GM21526 (cell line): ENCODE measurements around the gene ZBTB7C.

Source experiments
- ATAC-seq: cut with Tn5 transposase; IDR thresholded peaks from one replicate; pipeline ENCODE4 v1.9.1; 2021; ENCODE audit warnings: moderate library complexity; ENCODE audit not compliant: unreplicated experiment, low FRiP score

ZBTB7C gene

GRCh38 chr18:48154828-48155227, 254.4 kb downstream of the ZBTB7C start:
- no peak for ATAC-seq

GRCh38 chr18:48153613-48154481, 255.3 kb downstream of the ZBTB7C start:
- ATAC-seq, result no peak

- ATAC-seq, result no peak
Measured at GRCh38 chr18:48152549-48152948, 256.6 kb downstream of the ZBTB7C start.

- ATAC-seq, result no peak
Measured at GRCh38 chr18:48151421-48152065, 257.6 kb downstream of the ZBTB7C start.

DNA sequence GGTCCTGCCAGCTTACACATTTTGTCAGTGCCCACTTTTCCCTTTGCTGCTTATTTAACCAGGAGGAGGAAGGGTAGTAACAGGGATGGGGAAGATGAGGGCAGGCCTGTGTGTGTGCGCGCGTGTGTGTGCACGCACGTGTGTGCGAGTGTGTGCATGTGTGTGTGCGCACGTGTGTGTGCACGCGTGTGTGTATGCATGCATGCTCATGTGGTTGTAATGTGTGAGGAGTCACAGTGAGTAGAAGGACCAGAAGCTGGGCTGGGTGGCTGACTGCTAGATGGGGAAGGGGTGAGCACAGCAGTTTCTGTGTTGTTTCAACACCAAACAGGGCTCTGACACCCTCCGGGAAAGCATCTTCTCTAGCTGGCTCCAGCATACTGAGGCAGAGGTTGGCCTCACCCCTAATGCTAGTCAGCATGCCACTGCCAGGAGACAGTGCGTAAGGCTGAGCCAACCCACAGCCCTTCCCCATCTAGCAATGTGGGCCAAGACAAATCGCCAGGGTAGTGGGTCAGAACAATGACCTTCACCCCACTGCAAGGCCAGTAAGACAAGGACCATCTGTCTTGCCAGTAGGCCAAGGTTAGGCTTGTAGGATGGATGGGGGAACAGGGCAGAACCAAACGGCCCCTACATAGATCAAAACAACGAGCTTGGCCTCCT, 260.0 kb downstream of the ZBTB7C start:
- ATAC-seq, result no peak

DNA sequence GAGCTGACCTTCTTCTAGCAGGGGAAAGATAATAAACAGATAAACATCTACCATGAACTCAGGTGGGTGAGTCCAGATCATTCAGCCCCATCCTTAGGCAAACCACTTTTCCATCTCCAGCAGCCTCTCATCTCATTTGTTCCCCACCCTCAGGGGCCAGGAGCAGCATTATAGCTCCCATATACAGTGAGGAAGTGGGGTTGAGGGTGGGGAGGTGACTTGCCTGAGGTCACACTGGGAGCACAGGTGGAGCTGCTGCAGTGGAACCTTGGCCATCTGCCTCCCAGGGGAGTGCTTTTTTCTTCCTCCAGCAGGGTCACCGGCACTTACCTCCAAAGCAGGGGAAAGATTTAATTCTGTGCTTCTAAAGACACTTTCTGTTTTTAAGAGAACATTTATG, 266.2 kb downstream of the ZBTB7C start:
- no peak for ATAC-seq

DNA sequence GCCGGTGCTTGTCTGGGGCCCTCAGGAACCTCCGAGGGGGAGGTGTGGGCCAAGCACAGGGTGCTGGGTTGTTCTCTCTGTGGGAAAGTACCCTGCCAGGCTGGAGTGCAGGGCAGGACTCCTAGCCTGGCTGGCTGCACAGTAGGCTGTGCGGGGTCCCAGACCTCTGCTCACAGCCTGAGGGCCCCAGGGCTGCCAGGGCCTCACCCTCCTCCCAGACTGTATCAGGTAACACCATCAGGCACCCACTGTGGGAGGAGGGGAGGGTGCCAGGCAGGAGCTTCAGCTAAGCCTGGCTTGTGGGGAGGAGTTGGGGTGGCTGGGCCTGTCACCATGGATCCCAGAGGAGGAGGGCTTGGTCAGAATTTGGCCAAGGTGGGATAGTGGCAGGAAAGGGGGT, 266.8 kb downstream of the ZBTB7C start:
- ATAC-seq, result no peak

DNA sequence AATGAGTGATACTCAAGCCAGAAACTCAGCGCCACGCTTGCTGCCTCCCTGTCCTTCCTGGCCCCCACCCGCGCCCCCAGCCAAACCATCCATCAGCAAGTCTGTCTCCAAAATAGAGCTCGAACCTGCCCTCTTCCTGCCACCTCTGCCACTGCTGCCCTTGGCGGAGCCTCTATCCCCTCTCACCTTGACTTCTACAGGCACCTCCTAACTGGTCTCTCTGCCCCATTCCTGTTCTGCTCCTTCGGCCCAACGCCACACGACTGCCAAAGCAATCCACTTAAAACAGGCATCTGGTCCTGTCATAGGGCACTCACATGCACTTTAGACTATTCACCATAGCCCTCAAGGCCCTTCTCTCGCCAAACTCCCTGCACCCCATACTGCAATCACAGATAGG, 268.5 kb downstream of the ZBTB7C start:
- no peak for ATAC-seq

- no peak for ATAC-seq
Measured at GRCh38 chr18:48139431-48140347, 269.5 kb downstream of the ZBTB7C start.

GRCh38 chr18:48138660-48139430, 270.3 kb downstream of the ZBTB7C start:
- no peak for ATAC-seq

DNA sequence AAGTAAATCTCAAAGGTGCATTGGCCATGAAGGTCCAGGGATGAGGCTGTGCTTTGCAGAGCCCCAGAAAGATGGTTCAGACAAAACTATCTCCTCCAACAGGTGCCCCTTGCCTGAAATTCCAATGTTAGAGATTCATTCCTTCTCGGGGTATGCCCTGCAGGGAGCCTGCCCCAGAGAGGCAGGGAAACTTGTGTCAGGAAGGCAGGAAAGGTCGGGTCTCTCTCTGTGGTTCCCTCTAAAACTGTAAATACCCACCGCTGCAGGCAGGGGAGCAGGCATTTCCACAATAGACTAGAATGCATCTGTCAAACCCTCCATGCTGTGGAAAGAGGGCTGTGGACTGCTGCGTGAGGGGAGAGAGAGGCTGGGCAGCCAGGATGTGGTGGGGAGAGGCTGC, 271.0 kb downstream of the ZBTB7C start:
- no peak for ATAC-seq

DNA sequence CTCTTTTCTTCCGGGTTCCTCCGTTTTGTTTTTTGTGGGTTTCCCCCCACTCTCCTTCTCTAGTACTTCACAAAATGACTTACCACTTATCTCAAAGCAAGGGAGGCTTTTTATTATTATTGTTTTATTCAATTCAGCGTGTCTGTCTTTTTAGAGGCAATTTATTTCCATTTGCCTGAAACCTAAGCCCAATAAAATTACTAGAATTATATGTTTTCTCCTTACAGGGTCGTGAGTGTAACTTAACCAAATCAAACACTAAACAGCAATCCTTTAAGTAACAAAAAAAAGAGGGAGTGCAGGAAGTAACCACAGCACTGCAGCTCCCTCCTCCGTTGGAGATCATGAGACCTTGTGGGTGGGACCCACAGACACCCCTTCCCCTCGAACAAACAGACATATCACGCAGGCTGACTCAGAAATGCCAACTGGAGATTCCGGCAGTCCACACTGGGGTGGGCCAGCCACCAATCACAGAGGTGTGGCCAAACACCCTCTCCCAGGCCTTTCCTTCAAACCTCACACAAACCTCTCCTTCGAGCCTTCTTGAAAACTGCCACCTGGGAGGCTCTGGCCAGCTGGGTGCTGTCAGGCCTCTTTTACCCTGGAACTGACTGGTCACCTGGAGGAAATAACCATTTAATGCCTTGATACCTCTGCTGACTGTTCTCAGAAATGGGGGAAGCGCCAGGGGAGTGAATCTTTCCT, 271.7 kb downstream of the ZBTB7C start:
- ATAC-seq, result no peak

DNA sequence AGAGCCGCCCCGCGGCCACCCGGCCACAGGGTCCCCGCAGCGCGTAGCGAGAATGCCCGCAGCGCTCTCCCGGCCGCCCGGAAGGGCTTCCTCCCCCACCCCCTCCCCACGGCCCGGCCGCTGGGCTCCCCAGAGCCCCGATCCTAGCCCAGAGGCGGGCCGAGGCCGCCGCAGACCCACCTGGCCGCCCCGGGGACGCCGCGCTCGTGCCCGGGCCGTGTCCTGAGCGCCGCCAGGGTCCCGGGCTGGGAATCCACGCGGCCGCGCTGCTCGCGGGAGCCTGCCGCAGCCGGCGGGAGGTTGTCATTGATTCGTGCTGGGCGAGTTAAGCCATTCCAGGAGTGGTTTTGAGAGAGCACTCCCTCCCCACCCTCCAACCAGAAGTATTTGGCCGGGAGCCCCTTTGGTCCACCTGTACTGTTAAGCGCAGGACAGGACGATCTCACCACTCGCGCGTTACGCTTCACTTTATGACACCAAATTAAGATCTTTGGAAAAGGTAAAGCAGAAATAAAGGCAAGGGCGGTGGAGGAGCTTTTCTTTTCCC, 272.3 kb downstream of the ZBTB7C start:
- ATAC-seq, result no peak

DNA sequence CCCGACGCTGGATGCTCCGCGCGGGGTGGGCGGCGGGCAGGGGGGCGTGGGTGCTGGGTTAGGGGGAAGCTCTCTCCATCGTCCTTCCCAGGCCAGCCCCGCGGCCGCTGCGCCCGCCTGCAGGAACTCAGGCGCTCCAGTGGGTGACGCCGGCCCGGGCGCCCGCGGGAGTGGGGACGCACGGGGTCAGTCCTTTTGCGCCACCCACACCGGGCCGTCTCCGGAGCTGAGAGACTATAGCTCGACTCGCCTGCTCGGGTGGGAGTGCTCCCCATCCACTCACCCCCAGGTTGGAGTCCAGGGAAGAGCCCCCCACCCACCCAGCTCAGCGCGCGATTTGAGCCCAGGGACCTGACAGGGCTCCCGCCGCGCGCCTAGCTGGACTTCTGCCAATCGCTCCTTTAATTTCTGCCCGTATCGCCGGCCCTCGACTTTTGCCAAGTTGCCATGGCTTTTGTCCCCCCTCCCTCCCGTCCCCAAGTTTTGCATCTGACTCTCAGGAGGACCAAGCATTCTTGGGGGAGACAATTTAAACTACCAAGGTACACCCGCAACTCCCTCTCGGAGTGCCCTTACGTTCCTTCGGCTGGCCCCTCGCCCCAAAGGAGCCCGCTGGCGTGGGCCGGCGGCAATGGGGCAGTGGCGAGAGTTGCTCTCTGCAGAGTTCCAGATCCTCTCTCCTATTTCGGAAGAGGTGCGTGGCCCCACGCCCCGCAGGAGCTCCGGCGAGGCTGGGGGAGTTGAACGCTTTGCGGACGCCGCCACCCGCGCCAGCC, 272.9 kb downstream of the ZBTB7C start:
- ATAC-seq, result no peak

GRCh38 chr18:48135436-48135966, 273.7 kb downstream of the ZBTB7C start:
- ATAC-seq, result no peak

- no peak for ATAC-seq
Measured at GRCh38 chr18:48134609-48135008, 274.6 kb downstream of the ZBTB7C start.

GRCh38 chr18:48133671-48134251, 275.4 kb downstream of the ZBTB7C start:
- no peak for ATAC-seq
